Suprapubic skin (tissue), 4 donors: Measurements from ENCODE around the gene STARD10. TPM values are rescaled to one million over a fixed set of nuclear protein-coding genes. Genes with fewer than 3 reads are reported as not detected.

Experiments used
- DNase-seq, 2 donors: peaks; one replicate each; pipeline ENCODE4 v3.0.0-alpha.2; 2019; ENCODE audit warnings: low spot score in 2 of 2
- H3K27ac ChIP-seq: fragments of 200-600 bp; sonication (generic); one replicate; pipeline ENCODE4 v1.5.1; 2019
- H3K27me3 ChIP-seq: fragments of 200-600 bp; sonication (generic); one replicate; pipeline ENCODE4 v1.5.1; 2019
- H3K36me3 ChIP-seq: fragments of 200-600 bp; sonication (generic); one replicate; pipeline ENCODE4 v1.5.1; 2019
- H3K4me1 ChIP-seq: fragments of 200-600 bp; sonication (generic); one replicate; pipeline ENCODE4 v1.5.1; 2019
- H3K4me3 ChIP-seq: fragments of 200-600 bp; sonication (generic); one replicate; pipeline ENCODE4 v1.5.1; 2019; ENCODE audit warnings: mild to moderate bottlenecking
- H3K9me3 ChIP-seq: fragments of 200-600 bp; sonication (generic); one replicate; pipeline ENCODE4 v1.5.1; 2019
- CTCF ChIP-seq, 2 donors: fragments of 200-600 bp in 1 of 2; fragments of 450-650 bp in 1 of 2; sonication (generic) in 1 of 2; IDR thresholded peaks; one replicate each; pipeline ENCODE4 v1.5.1; 2016 to 2019; ENCODE audit warnings: antibody characterized with exemption in 2 of 2, mild to moderate bottlenecking in 1 of 2, moderate library complexity in 1 of 2
- EP300 ChIP-seq: sonication (generic); formaldehyde crosslinking; IDR thresholded peaks from one replicate; pipeline ENCODE4 v1.6.1; 2017; ENCODE audit warnings: antibody characterized with exemption
- POLR2A ChIP-seq, 2 donors: fragments of 450-650 bp; IDR thresholded peaks; one replicate each; pipeline ENCODE4 v1.6.1; 2017; ENCODE audit warnings: antibody characterized with exemption in 2 of 2, mild to moderate bottlenecking in 2 of 2, moderate library complexity in 2 of 2
- POLR2AphosphoS5 ChIP-seq, 3 donors: sonication (generic); formaldehyde crosslinking; IDR thresholded peaks; one replicate each; pipeline ENCODE4 v1.6.1; 2017; ENCODE audit warnings: antibody characterized with exemption in 3 of 3
- WGBS: methylation state at CpG from one replicate; pipeline ENCODE4 v1.1.5; 2018; 5-methylcytosine and 5-hydroxymethylcytosine counted together
- total RNA-seq, 4 donors: library from RNA; depleted of rRNA; stranded (reverse); fragments of >200 nt; gene quantifications; one replicate each; pipeline ENCODE4 v1.1.0, GENCODE V29; 2016

The STARD10 gene
- total RNA-seq, 4 donors from 2014 or later = 76.3 to 83.0 (median 79.4) TPM

- Histone ChIP-seq H3K4me3 (no peak overlapping the region), H3K36me3 (peaks cover 8% of the 10 kb centered on the region), H3K4me1 (no peaks in the 10 kb centered on the region), H3K27ac (no peak overlapping the region), H3K9me3 (no peaks in the 10 kb centered on the region), H3K27me3 (no peaks in the 10 kb centered on the region)
- 96% methylated on average over 3 of the region's 4 CpGs for WGBS
- no peak for DNase-seq
- TF ChIP-seq POLR2AphosphoS5 (IDR thresholded peaks at IDR 0.05) = no peak
These were observed 26.4 kb downstream of the STARD10 start for GRCh38 chr11:72767203-72768062.

GRCh38 chr11:72766152-72766902 is 27.5 kb downstream of the STARD10 start:
- H3K27me3 ChIP-seq = no peaks in the 10 kb centered on the region
- no peaks in the 10 kb centered on the region for H3K36me3 ChIP-seq
- WGBS = 84% methylated on average over 10 of the region's 12 CpGs
- H3K4me1 ChIP-seq = no peaks in the 10 kb centered on the region
- DNase-seq = no peak
- TF ChIP-seq EP300 (no peak), POLR2A (IDR thresholded peaks at IDR 0.05) (no peak), POLR2AphosphoS5 (IDR thresholded peaks at IDR 0.05) (no peak), CTCF (IDR thresholded peaks at IDR 0.05) (no peak)
- H3K27ac ChIP-seq = no peak overlapping the region
- H3K9me3 ChIP-seq = no peaks in the 10 kb centered on the region
- H3K4me3 ChIP-seq = no peak overlapping the region

GRCh38 chr11:72764503-72764902 is 29.3 kb downstream of the STARD10 start:
- no peaks in the 10 kb centered on the region for H3K4me1 ChIP-seq
- no peaks in the 10 kb centered on the region for H3K27me3 ChIP-seq
- no peak overlapping the region for H3K27ac ChIP-seq
- H3K4me3 ChIP-seq = no peak overlapping the region
- no peaks in the 10 kb centered on the region for H3K36me3 ChIP-seq
- H3K9me3 ChIP-seq = no peaks in the 10 kb centered on the region
- DNase-seq = no peak
- TF ChIP-seq EP300 (no peak), POLR2AphosphoS5 (IDR thresholded peaks at IDR 0.05) (no peak), CTCF (IDR thresholded peaks at IDR 0.05) (no peak), POLR2A (IDR thresholded peaks at IDR 0.05) (no peak)
- WGBS = 83% methylated on average over 4 of the region's 13 CpGs

GRCh38 chr11:72763823-72764222 is 30.0 kb downstream of the STARD10 start:
- Histone ChIP-seq H3K27ac (no peak overlapping the region), H3K36me3 (peaks cover 4% of the 10 kb centered on the region), H3K27me3 (no peaks in the 10 kb centered on the region), H3K4me1 (no peaks in the 10 kb centered on the region), H3K4me3 (no peak overlapping the region), H3K9me3 (no peaks in the 10 kb centered on the region)
- TF ChIP-seq EP300 = no peak
- TF ChIP-seq CTCF (IDR thresholded peaks at IDR 0.05) = no peak
- no peak for TF ChIP-seq POLR2AphosphoS5 (IDR thresholded peaks at IDR 0.05)
- TF ChIP-seq POLR2A (IDR thresholded peaks at IDR 0.05) = no peak
- 91% methylated on average over 4 of the region's 4 CpGs for WGBS
- DNase-seq = no peak

GRCh38 chr11:72762641-72763304 is 31.1 kb downstream of the STARD10 start:
- Histone ChIP-seq H3K9me3 (no peaks in the 10 kb centered on the region), H3K36me3 (peaks cover 14% of the 10 kb centered on the region), H3K4me3 (no peak overlapping the region), H3K27ac (no peak overlapping the region), H3K4me1 (no peaks in the 10 kb centered on the region), H3K27me3 (no peaks in the 10 kb centered on the region)
- no peak for DNase-seq
- no peak for TF ChIP-seq CTCF (IDR thresholded peaks at IDR 0.05)
- TF ChIP-seq POLR2AphosphoS5 (IDR thresholded peaks at IDR 0.05) = no peak
- TF ChIP-seq EP300 = no peak
- TF ChIP-seq POLR2A (IDR thresholded peaks at IDR 0.05) = no peak
- 35% methylated on average over 5 of the region's 5 CpGs for WGBS
